ENCODE measurements around the gene IL34.

The IL34 gene

GRCh38 chr16:70692873-70693671, 46.7 kb downstream of the IL34 start:
- DNase-seq (ENCODE audit: low spot score): no peak
- no peak for TF ChIP-seq CTCF (IDR thresholded peaks at IDR 0.05; ENCODE audit: extremely low read depth, missing control alignments)

GRCh38 chr16:70694088-70694867, 47.9 kb downstream of the IL34 start:
- no peak for DNase-seq (ENCODE audit: low spot score)
- TF ChIP-seq CTCF (IDR thresholded peaks at IDR 0.05; ENCODE audit: extremely low read depth, missing control alignments): no peak

GRCh38 chr16:70694868-70695218, 48.5 kb downstream of the IL34 start:
- TF ChIP-seq CTCF (IDR thresholded peaks at IDR 0.05; ENCODE audit: extremely low read depth, missing control alignments): no peak
- no peak for DNase-seq (ENCODE audit: low spot score)

GRCh38 chr16:70695331-70696070, 49.1 kb downstream of the IL34 start:
- no peak for DNase-seq (ENCODE audit: low spot score)
- no peak for TF ChIP-seq CTCF (IDR thresholded peaks at IDR 0.05; ENCODE audit: extremely low read depth, missing control alignments)

GRCh38 chr16:70696355-70696754, 50.0 kb downstream of the IL34 start:
- no peak for DNase-seq (ENCODE audit: low spot score)
- TF ChIP-seq CTCF (IDR thresholded peaks at IDR 0.05; ENCODE audit: extremely low read depth, missing control alignments): no peak

GRCh38 chr16:70696952-70697593, 50.7 kb downstream of the IL34 start:
- DNase-seq (ENCODE audit: low spot score): no peak
- TF ChIP-seq CTCF (IDR thresholded peaks at IDR 0.05; ENCODE audit: extremely low read depth, missing control alignments): no peak

Measured in GM20000 (cell line).